Liver (tissue), 10 donors: ENCODE data around the gene SLC39A13. TPM values are rescaled to one million over a fixed set of nuclear protein-coding genes. Genes with fewer than 3 reads are reported as not detected.

Experiments used
- DNase-seq: peaks from one replicate; pipeline ENCODE4 v3.0.0-alpha.2; 2017; ENCODE audit warnings: low spot score
- H3K27ac ChIP-seq, 2 donors: one replicate each; pipeline ENCODE4 v1.7.0; 2013; ENCODE audit warnings: inconsistent platforms in 2 of 2, low read length in 2 of 2, control low read depth in 1 of 2, low read depth in 1 of 2, mild to moderate bottlenecking in 1 of 2
- H3K27me3 ChIP-seq, 4 donors: one replicate each; pipeline versions ENCODE4 v1.6.1 to v1.7.0; 2013; ENCODE audit warnings: low read length in 3 of 4, inconsistent platforms in 1 of 4, mild to moderate bottlenecking in 1 of 4, moderate library complexity in 1 of 4; ENCODE audit not compliant: control insufficient read depth in 4 of 4, insufficient read depth in 4 of 4
- H3K36me3 ChIP-seq, 4 donors: one replicate each; pipeline versions ENCODE4 v1.6.1 to v1.7.0; 2013; ENCODE audit warnings: low read length in 3 of 4, mild to moderate bottlenecking in 3 of 4, low read depth in 1 of 4, moderate library complexity in 1 of 4; ENCODE audit not compliant: control insufficient read depth in 4 of 4, insufficient read depth in 3 of 4
- H3K4me1 ChIP-seq, 4 donors: one replicate each; pipeline versions ENCODE4 v1.6.1 to v1.7.0; 2013; ENCODE audit warnings: low read length in 3 of 4, mild to moderate bottlenecking in 3 of 4, moderate library complexity in 1 of 4; ENCODE audit not compliant: control insufficient read depth in 4 of 4, insufficient read depth in 4 of 4
- H3K4me3 ChIP-seq, 3 donors: one replicate each; pipeline versions ENCODE4 v1.6.1 to v1.7.0; 2013; ENCODE audit warnings: low read length in 3 of 3, control low read depth in 1 of 3, low read depth in 1 of 3, mild to moderate bottlenecking in 1 of 3
- H3K9ac ChIP-seq, 2 donors: one replicate each; pipeline ENCODE4 v1.7.0; 2013; ENCODE audit warnings: low read length in 2 of 2, mild to moderate bottlenecking in 2 of 2, moderate library complexity in 2 of 2, control low read depth in 1 of 2, low read depth in 1 of 2
- H3K9me3 ChIP-seq, 4 donors: one replicate each; pipeline versions ENCODE4 v1.6.1 to v1.7.0; 2013; ENCODE audit warnings: low read length in 3 of 4; ENCODE audit not compliant: control insufficient read depth in 4 of 4
- CTCF ChIP-seq: fragments of 150-350 bp; IDR thresholded peaks from 2 replicates; pipeline ENCODE4 v1.5.1; 2017; ENCODE audit warnings: improper control_type of control experiment, low read depth, low read length; ENCODE audit not compliant: missing input control
- EGR1 ChIP-seq, 2 donors: IDR thresholded peaks; 2 replicates each; pipeline ENCODE4 v1.6.1; 2016 to 2018; ENCODE audit warnings: antibody characterized with exemption in 2 of 2, low read depth in 2 of 2
- FOXA1 ChIP-seq: IDR thresholded peaks from 2 replicates; pipeline ENCODE4 v1.6.1; 2016; ENCODE audit warnings: antibody characterized with exemption
- FOXA2 ChIP-seq: IDR thresholded peaks from 2 replicates; pipeline ENCODE4 v1.6.1; 2016; ENCODE audit warnings: antibody characterized with exemption
- GABPA ChIP-seq, 2 donors: IDR thresholded peaks in 1 of 2; conservative IDR thresholded peaks in 1 of 2; 2 replicates each; pipeline ENCODE4 v1.6.1; 2016; ENCODE audit warnings: antibody characterized with exemption in 2 of 2, mild to moderate bottlenecking in 1 of 2, moderate library complexity in 1 of 2
- HNF4A ChIP-seq, 2 donors: conservative IDR thresholded peaks; 2 replicates each; pipeline ENCODE4 v1.6.1; 2016; ENCODE audit warnings: antibody characterized with exemption in 2 of 2, mild to moderate bottlenecking in 2 of 2
- JUND ChIP-seq, 2 donors: IDR thresholded peaks; 2 replicates each; pipeline ENCODE4 v1.6.1; 2016; ENCODE audit warnings: antibody characterized with exemption in 2 of 2
- RAD21 ChIP-seq, 2 donors: IDR thresholded peaks; 2 replicates each; pipeline ENCODE4 v1.6.1; 2016; ENCODE audit warnings: antibody characterized with exemption in 2 of 2, mild to moderate bottlenecking in 2 of 2
- RXRA ChIP-seq, 2 donors: IDR thresholded peaks; 2 replicates each; pipeline ENCODE4 v1.6.1; 2017 to 2018; ENCODE audit warnings: antibody characterized with exemption in 2 of 2, mild to moderate bottlenecking in 1 of 2
- SP1 ChIP-seq: IDR thresholded peaks from 2 replicates; pipeline ENCODE4 v1.6.1; 2018; ENCODE audit warnings: antibody characterized with exemption, mild to moderate bottlenecking
- TAF1 ChIP-seq: conservative IDR thresholded peaks from 2 replicates; pipeline ENCODE4 v1.6.1; 2016; ENCODE audit warnings: antibody characterized with exemption, mild to moderate bottlenecking
- YY1 ChIP-seq: IDR thresholded peaks from 2 replicates; pipeline ENCODE4 v1.6.1; 2016; ENCODE audit warnings: antibody characterized with exemption, mild to moderate bottlenecking
- WGBS: extraction: QIAGEN DNeasy Blood & Tissue Kit; methylation state at CpG from one replicate; pipeline ENCODE4 v1.1.7; 2013; 5-methylcytosine and 5-hydroxymethylcytosine counted together
- polyA plus RNA-seq, 2 donors: library from polyadenylated mRNA; stranded (reverse) in 1 of 2; unstranded in 1 of 2; fragments of 200-250 nt in 1 of 2; fragments of >200 nt in 1 of 2; fragmentation: Nextera tagmentation in 1 of 2; extraction: Ambion mirVana in 1 of 2; gene quantifications; one replicate each; pipeline versions ENCODE4 v1.2.1 to v1.2.3, GENCODE V29; 2013 to 2015
- small RNA-seq: library from RNA; depleted of rRNA; stranded (forward); fragments of <200 nt; gene quantifications from one replicate; pipeline ENCODE3, GENCODE V24; 2014
- total RNA-seq, 2 donors: library from RNA; depleted of rRNA; stranded (reverse); fragments of >200 nt; gene quantifications; one replicate each; pipeline ENCODE4 v1.2.3, GENCODE V29; 2014
- TF ChIP-seq, protein P1 (sequence below): IDR thresholded peaks from 2 replicates; pipeline ENCODE4 v1.6.1; 2016; ENCODE audit warnings: antibody characterized with exemption
- TF ChIP-seq, protein P2 (sequence below): IDR thresholded peaks from 2 replicates; pipeline ENCODE4 v1.6.1; 2016; ENCODE audit warnings: antibody characterized with exemption
- TF ChIP-seq, protein P3 (sequence below): IDR thresholded peaks from 2 replicates; pipeline ENCODE4 v1.6.1; 2016; ENCODE audit warnings: antibody characterized with exemption
- donor health status: healthy.
- donor health status: healthy.
- donor health status: healthy.
- donor health status: healthy.
- donor health status: healthy.

The SLC39A13 gene
- total and polyA plus RNA-seq, 4 donors, result 8.2 to 17.5 (median 10.7) TPM

DNA sequence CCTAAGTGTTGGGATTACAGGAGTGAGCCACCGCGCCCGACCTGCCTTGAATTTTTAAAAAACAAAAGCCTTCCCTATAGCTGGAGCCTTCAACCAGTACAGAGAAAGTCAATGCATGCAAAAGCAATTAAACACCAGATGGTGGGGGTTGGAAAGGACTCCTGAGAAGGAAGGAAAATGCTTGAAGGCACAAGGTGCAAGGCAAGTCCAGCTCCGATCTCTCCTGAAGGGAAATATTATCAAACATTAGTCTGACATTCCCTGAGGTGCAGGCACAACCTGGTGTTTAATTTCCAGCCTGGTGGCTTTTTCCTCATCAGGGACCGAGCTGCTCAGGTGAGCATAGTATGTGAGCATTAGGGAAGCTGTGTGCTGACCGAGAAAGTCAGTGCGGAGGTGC, 53.5 kb downstream of the SLC39A13 start:
- Histone ChIP-seq H3K9ac (no peak overlapping the region), H3K4me1 (peaks cover 2 to 9% (median 9%) of the 10 kb centered on the region in 4 donors), H3K27me3 (no peaks in the 10 kb centered on the region), H3K27ac (no peak overlapping the region), H3K9me3 (no peaks in the 10 kb centered on the region), H3K36me3 (peaks cover 0 to 2% (median under 1%) of the 10 kb centered on the region in 4 donors), H3K4me3 (no peak overlapping the region)
- DNase-seq, result no peak
- 98% methylated on average over 7 of the region's 7 CpGs for WGBS
- TF ChIP-seq, protein P1, sequence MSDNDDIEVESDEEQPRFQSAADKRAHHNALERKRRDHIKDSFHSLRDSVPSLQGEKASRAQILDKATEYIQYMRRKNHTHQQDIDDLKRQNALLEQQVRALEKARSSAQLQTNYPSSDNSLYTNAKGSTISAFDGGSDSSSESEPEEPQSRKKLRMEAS, result no peak
- no peak for TF ChIP-seq FOXA1
- no peak for TF ChIP-seq JUND (IDR thresholded peaks at IDR 0.05)
- TF ChIP-seq EGR1 (IDR thresholded peaks at IDR 0.05; ENCODE audit: low read depth in 2 of 2), result no peak

DNA sequence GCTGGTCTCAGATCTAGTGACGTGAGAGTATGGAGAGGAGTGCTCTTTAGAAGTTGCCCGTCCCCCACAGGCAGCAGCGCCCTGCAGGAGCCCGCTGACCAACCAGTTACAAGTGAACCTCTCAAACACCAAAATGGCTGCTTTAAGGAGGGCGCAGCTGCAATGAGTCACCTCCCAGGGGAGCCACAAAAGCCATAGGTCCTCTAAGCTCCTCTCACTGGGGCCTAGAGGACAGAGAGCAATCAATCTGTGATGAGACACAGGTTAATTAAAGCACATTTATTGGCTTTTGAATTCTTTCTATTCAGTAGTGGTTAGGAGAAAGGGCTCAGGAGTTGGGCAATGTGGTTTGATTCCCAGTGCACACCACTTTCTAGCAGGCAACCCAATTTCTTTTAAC, 56.1 kb downstream of the SLC39A13 start:
- peaks cover 8 to 34% (median 33%) of the 10 kb centered on the region in 4 donors for H3K4me1 ChIP-seq
- H3K9me3 ChIP-seq, result no peaks in the 10 kb centered on the region
- H3K36me3 ChIP-seq, result peaks cover 1 to 9% (median 4%) of the 10 kb centered on the region in 4 donors
- WGBS, result 98% methylated on average over 5 of the region's 5 CpGs
- H3K9ac ChIP-seq, result no peak overlapping the region
- H3K27me3 ChIP-seq, result no peaks in the 10 kb centered on the region
- no peak overlapping the region for H3K4me3 ChIP-seq
- DNase-seq, result no peak
- TF ChIP-seq FOXA2 (no peak), FOXA1 (no peak), CTCF (no peak), RXRA (IDR thresholded peaks at IDR 0.05) (no peak), YY1 (no peak), GABPA (IDR thresholded peaks at IDR 0.05 in 1 of 2, conservative IDR thresholded peaks at IDR 0.05 in 1 of 2) (no peak), SP1 (no peak), TAF1 (no peak), HNF4A (conservative IDR thresholded peaks at IDR 0.05) (no peak), RAD21 (IDR thresholded peaks at IDR 0.05) (no peak)
- TF ChIP-seq, protein P2, sequence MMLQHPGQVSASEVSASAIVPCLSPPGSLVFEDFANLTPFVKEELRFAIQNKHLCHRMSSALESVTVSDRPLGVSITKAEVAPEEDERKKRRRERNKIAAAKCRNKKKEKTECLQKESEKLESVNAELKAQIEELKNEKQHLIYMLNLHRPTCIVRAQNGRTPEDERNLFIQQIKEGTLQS, result no peak
- TF ChIP-seq, protein P3, sequence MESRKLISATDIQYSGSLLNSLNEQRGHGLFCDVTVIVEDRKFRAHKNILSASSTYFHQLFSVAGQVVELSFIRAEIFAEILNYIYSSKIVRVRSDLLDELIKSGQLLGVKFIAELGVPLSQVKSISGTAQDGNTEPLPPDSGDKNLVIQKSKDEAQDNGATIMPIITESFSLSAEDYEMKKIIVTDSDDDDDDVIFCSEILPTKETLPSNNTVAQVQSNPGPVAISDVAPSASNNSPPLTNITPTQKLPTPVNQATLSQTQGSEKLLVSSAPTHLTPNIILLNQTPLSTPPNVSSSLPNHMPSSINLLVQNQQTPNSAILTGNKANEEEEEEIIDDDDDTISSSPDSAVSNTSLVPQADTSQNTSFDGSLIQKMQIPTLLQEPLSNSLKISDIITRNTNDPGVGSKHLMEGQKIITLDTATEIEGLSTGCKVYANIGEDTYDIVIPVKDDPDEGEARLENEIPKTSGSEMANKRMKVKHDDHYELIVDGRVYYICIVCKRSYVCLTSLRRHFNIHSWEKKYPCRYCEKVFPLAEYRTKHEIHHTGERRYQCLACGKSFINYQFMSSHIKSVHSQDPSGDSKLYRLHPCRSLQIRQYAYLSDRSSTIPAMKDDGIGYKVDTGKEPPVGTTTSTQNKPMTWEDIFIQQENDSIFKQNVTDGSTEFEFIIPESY, result no peak
- no peak overlapping the region for H3K27ac ChIP-seq

Small RNA genes lying within 50 kb of the gene (small RNA-seq; reads per million reads assigned to genes)
- not detected for gene MIR4487

Other genes with a start within 250 kb of the SLC39A13 start
- 100 to 1,000 TPM in 1 of 2 donors, 10 to 100 TPM in 1; 61.1 to 163 TPM for gene ARFGAP2, start 231.7 kb upstream of the SLC39A13 start, total RNA-seq
- 10 to 100 TPM; 37.3 to 44.9 TPM for gene ARFGAP2, start 231.7 kb upstream of the SLC39A13 start, polyA plus RNA-seq
- 10 to 100 TPM; 12.1 to 20.6 TPM for gene PACSIN3, start 222.2 kb upstream of the SLC39A13 start, total RNA-seq
- gene PACSIN3, start 222.2 kb upstream of the SLC39A13 start, polyA plus RNA-seq, result 10 to 100 TPM; 18.7 to 23.3 TPM
- gene DDB2, start 193.6 kb upstream of the SLC39A13 start, total RNA-seq, result 1 to 10 TPM; 6.6 to 7.6 TPM
- gene DDB2, start 193.6 kb upstream of the SLC39A13 start, polyA plus RNA-seq, result 10 to 100 TPM in 1 of 2 donors, 1 to 10 TPM in 1; 10.0 to 11.9 TPM
- 10 to 100 TPM; 81.7 to 94.4 TPM for gene ACP2, start 159.8 kb upstream of the SLC39A13 start, total RNA-seq
- 10 to 100 TPM; 40.3 to 76.9 TPM for gene ACP2, start 159.8 kb upstream of the SLC39A13 start, polyA plus RNA-seq
- gene NR1H3, start 150.6 kb upstream of the SLC39A13 start, total RNA-seq, result 10 to 100 TPM; 52.8 to 55.2 TPM
- 10 to 100 TPM; 56.0 to 57.3 TPM for gene NR1H3, start 150.6 kb upstream of the SLC39A13 start, polyA plus RNA-seq
- gene MADD, start 138.5 kb upstream of the SLC39A13 start, total RNA-seq, result 10 to 100 TPM in 1 of 2 donors, 1 to 10 TPM in 1; 9.9 to 20.5 TPM
- gene MADD, start 138.5 kb upstream of the SLC39A13 start, polyA plus RNA-seq, result 10 to 100 TPM in 1 of 2 donors, 1 to 10 TPM in 1; 9.9 to 12.2 TPM
- gene MYBPC3, start 55.9 kb upstream of the SLC39A13 start, total RNA-seq, result under 1 TPM in 1 of 2 donors, not detected in 1; 0.25 TPM
- under 1 TPM in 1 of 2 donors, not detected in 1; 0.01 TPM for gene MYBPC3, start 55.9 kb upstream of the SLC39A13 start, polyA plus RNA-seq
- gene SPI1, start 30.0 kb upstream of the SLC39A13 start, total RNA-seq, result 10 to 100 TPM; 12.5 to 14.2 TPM
- 10 to 100 TPM in 1 of 2 donors, 1 to 10 TPM in 1; 2.3 to 14.4 TPM for gene SPI1, start 30.0 kb upstream of the SLC39A13 start, polyA plus RNA-seq
- 10 to 100 TPM; 58.0 to 96.6 TPM for gene PSMC3, start 17.8 kb downstream of the SLC39A13 start, total RNA-seq
- 100 to 1,000 TPM; 110 TPM for gene PSMC3, start 17.8 kb downstream of the SLC39A13 start, polyA plus RNA-seq
- under 1 TPM in 1 of 2 donors, not detected in 1; 0.59 TPM for gene RAPSN, start 40.5 kb downstream of the SLC39A13 start, total RNA-seq
- gene RAPSN, start 40.5 kb downstream of the SLC39A13 start, polyA plus RNA-seq, result under 1 TPM; 0.12 to 0.28 TPM
- 100 to 1,000 TPM in 1 of 2 donors, 10 to 100 TPM in 1; 66.7 to 139 TPM for gene CELF1, start 144.5 kb downstream of the SLC39A13 start, total RNA-seq
- gene CELF1, start 144.5 kb downstream of the SLC39A13 start, polyA plus RNA-seq, result 10 to 100 TPM; 23.5 to 53.8 TPM
- gene PTPMT1, start 157.0 kb downstream of the SLC39A13 start, total RNA-seq, result 10 to 100 TPM; 28.7 to 40.4 TPM
- 10 to 100 TPM; 32.9 to 34.1 TPM for gene PTPMT1, start 157.0 kb downstream of the SLC39A13 start, polyA plus RNA-seq
- 10 to 100 TPM in 1 of 2 donors, 1 to 10 TPM in 1; 9.1 to 12.0 TPM for gene KBTBD4, start 170.4 kb downstream of the SLC39A13 start, total RNA-seq
- 1 to 10 TPM; 5.6 to 8.2 TPM for gene KBTBD4, start 170.4 kb downstream of the SLC39A13 start, polyA plus RNA-seq
- 10 to 100 TPM; 43.8 to 55.0 TPM for gene NDUFS3, start 170.5 kb downstream of the SLC39A13 start, total RNA-seq
- 100 to 1,000 TPM in 1 of 2 donors, 10 to 100 TPM in 1; 80.6 to 101 TPM for gene NDUFS3, start 170.5 kb downstream of the SLC39A13 start, polyA plus RNA-seq
- not detected for gene FAM180B, start 178.1 kb downstream of the SLC39A13 start, total RNA-seq
- gene FAM180B, start 178.1 kb downstream of the SLC39A13 start, polyA plus RNA-seq, result not detected
- 1 to 10 TPM in 1 of 2 donors, under 1 TPM in 1; 0.42 to 1.8 TPM for gene C1QTNF4, start 185.8 kb downstream of the SLC39A13 start, total RNA-seq
- gene C1QTNF4, start 185.8 kb downstream of the SLC39A13 start, polyA plus RNA-seq, result under 1 TPM; 0.08 to 0.22 TPM
- 100 to 1,000 TPM in 1 of 2 donors, 10 to 100 TPM in 1; 62.5 to 129 TPM for gene MTCH2, start 234.0 kb downstream of the SLC39A13 start, total RNA-seq
- gene MTCH2, start 234.0 kb downstream of the SLC39A13 start, polyA plus RNA-seq, result 100 to 1,000 TPM; 123 to 304 TPM